Measurements from ENCODE around the gene TRIM8.

Gene TRIM8

DNA sequence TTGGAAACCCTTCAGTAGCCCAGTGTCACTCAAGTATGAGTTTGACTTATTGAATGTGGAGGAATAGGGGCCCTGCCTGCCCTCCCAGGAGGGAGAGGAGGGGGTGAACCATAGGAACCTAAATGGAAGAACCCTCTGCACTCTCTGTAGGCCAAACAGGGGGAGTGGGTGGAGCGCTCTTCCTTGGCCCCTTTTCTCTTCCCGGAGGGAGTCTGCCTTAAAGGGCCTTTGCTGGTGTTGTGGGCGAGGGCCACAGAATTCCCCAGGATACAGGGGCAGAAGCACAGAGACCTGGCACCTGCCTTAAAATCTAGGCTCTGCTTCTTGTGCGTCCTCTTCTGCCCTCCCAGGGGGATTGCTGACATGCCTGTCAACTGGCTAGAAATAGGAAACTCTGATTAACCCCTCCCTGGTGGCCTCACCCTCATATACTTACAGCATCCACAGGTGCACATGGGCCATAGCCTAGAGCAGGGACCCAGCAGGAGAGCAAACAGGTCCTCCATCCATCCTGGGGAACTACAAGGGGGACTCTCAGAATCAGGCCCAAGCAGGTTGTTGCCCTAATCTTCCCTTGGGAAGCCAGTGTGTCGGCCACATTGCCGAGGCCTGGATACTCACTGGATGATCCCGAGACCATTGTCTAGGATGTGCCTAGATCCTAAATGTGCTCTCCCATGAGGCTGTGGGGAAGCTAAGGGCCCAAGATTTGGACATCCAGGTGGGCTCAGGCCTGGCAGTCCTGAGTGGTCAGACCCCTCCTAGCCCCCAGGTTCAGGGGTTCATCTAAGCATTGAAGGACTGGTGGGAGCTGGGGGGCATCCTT is 3.4 kb downstream of the TRIM8 start:
- peak overlapping the region; percentile 49 for H3K9ac ChIP-seq (ENCODE audit: low read length)
- peak overlapping the region; percentile 96 for H3K27ac ChIP-seq (ENCODE audit: low read depth, low read length)
- peaks cover 63% of the 10 kb centered on the region for H3K4me1 ChIP-seq (ENCODE audit: insufficient read depth, low read length)
- H3K4me3 ChIP-seq (ENCODE audit: low read depth in 1 of 2, low read length in 2 of 2), result peak overlapping the region; percentile 53 to 99
- no peaks in the 10 kb centered on the region for H3K9me3 ChIP-seq (ENCODE audit: low read length)
- no peaks in the 10 kb centered on the region for H3K27me3 ChIP-seq (ENCODE audit: control insufficient read depth in 1 of 2, insufficient read depth in 2 of 2, low read length in 2 of 2)
- H3K36me3 ChIP-seq (ENCODE audit: insufficient read depth, low read length), result peaks cover 28% of the 10 kb centered on the region

DNA sequence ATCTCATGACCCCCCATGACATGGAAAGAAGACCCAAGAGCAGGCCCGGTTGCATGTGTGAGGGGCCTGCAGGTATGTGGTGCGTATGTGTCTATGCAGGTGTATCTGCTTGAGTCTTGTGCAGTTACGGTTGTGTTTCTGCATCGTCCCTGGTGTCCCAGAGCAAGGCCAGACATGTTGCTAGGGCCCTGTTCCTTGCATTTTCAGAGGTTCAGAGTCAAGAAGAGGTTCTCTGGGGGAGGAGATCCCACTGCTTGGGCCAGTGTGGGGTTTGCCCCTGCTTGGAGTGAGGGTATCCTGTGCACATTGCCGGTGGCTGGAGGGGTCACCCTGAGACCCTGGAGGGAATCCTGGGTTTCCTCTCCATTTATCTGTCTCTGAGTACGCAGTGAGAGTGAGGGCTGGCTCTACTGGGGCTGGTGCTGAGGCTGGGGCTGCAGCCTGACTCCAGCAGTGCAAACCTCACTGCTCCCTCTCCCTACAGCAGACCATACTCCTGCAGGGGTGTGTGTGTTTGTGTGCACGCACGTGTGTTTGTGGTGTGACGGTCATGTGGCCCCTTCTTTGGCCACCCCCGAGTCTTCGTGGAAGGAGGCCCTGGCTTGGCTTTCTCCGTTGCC is 4.1 kb downstream of the TRIM8 start:
- peak overlapping the region; percentile 49 for H3K9ac ChIP-seq (ENCODE audit: low read length)
- H3K27me3 ChIP-seq (ENCODE audit: control insufficient read depth in 1 of 2, insufficient read depth in 2 of 2, low read length in 2 of 2), result no peaks in the 10 kb centered on the region
- peak overlapping the region; percentile 0 to 99 for H3K4me3 ChIP-seq (ENCODE audit: low read depth in 1 of 2, low read length in 2 of 2)

DNA sequence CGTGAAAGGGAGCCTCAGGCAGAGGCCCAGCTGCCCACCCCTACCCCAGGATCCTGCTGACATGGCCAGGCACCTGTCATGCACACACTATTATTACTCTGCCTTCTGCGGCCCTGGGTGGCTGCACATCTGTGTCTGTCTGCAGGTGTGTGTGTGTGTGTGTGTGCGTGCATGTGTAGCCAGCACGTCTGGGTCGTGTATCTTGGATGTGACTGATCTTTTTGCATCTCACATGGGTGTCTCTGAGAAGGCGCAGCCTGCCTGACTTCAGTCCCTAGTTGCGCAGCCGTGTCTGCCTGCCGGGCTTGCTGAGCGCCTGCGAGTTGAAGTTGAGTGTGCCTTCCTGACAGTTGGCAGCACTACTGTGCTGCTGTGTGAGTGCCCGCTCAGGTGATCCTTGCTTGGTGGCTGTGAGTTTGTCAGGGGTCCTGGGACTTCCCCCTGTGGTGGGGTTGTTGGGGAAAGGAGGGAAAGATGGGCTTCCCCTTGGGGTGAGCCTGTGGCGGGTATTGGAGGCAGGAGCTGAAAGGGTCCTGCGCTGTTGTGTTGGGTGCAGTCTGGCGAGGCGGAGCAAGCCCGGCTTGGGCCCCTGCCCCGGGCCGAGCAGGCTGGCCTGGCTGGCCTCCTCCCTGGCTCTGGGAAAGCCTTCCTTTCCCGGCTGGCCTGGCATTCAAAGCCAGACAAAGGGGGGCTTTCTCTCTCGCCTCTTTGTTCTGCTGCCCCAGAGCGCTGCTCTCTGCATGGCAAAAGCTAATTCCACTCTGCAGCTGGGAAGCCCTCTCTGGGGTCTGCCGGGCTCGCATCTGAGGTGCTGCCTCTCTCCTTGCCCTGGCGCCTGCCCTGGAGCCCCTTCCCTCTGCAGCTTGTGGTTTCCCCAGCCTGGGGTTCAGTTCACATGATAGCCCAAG is 4.9 kb downstream of the TRIM8 start:
- Histone ChIP-seq H3K27me3 (ENCODE audit: control insufficient read depth in 1 of 2, insufficient read depth in 2 of 2, low read length in 2 of 2) (no peaks in the 10 kb centered on the region), H3K9ac (ENCODE audit: low read length) (peak overlapping the region; percentile 28), H3K4me3 (ENCODE audit: low read depth in 1 of 2, low read length in 2 of 2) (peak overlapping the region in 1 of 2 donors; percentile 99), H3K9me3 (ENCODE audit: low read length) (no peaks in the 10 kb centered on the region), H3K27ac (ENCODE audit: low read depth, low read length) (peak overlapping the region; percentile 74), H3K4me1 (ENCODE audit: insufficient read depth, low read length) (peaks cover 63% of the 10 kb centered on the region), H3K36me3 (ENCODE audit: insufficient read depth, low read length) (peaks cover 43% of the 10 kb centered on the region)

More for the DNA sequence above, 4.1 kb downstream of the TRIM8 start:
- H3K27ac ChIP-seq (ENCODE audit: low read depth, low read length), result peak overlapping the region; percentile 74
- H3K9me3 ChIP-seq (ENCODE audit: low read length), result no peaks in the 10 kb centered on the region
- H3K36me3 ChIP-seq (ENCODE audit: insufficient read depth, low read length), result peaks cover 35% of the 10 kb centered on the region
- H3K4me1 ChIP-seq (ENCODE audit: insufficient read depth, low read length), result peaks cover 63% of the 10 kb centered on the region

DNA sequence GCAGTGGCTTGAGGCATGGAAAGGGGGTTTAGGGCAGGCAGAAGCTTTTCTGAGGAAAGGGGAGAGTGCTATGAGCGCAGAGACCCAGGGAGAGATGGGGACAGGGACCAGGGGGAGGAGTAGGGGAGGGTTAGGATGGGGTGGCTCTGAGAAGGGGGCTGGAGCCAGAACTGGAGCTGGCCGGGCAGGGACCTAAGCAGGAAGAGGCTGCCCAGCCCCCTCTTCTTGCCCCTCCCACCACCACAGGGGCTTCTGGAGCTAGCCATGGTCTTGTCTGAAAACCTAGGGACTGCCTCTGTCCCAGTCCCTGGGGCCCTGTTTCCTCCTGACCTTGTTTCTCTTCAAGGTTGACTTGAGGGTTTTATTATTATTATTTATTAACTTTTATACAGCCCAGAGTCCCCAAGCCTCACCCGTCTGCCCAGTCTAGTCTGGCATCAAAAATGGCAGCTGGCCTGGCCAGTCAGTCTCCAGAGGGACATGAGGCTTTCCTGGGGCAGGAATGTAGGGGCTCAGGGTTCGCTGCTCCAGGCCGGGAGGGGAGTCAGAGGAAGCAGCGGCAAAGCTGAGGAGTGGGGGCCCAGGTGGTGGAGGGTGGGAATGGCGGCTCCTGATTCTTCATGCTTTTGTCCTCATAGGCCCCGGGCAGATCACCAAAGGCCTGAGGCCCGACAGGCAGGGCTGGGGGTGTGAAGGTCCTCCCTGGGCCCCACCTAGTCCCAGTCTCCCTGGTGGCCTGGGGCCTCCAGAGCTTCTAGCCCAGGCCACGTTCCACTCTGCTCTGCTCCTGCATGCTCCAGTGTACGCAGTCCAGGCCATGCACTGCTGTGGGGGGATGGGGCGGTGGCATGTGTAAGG is 5.7 kb downstream of the TRIM8 start:
- Histone ChIP-seq H3K4me3 (ENCODE audit: low read depth in 1 of 2, low read length in 2 of 2) (peak overlapping the region in 1 of 2 donors; percentile 99), H3K36me3 (ENCODE audit: insufficient read depth, low read length) (peaks cover 49% of the 10 kb centered on the region), H3K9me3 (ENCODE audit: low read length) (no peaks in the 10 kb centered on the region), H3K4me1 (ENCODE audit: insufficient read depth, low read length) (peaks cover 63% of the 10 kb centered on the region), H3K27me3 (ENCODE audit: control insufficient read depth in 1 of 2, insufficient read depth in 2 of 2, low read length in 2 of 2) (no peaks in the 10 kb centered on the region), H3K27ac (ENCODE audit: low read depth, low read length) (peak overlapping the region; percentile 74), H3K9ac (ENCODE audit: low read length) (peak overlapping the region; percentile 28)

DNA sequence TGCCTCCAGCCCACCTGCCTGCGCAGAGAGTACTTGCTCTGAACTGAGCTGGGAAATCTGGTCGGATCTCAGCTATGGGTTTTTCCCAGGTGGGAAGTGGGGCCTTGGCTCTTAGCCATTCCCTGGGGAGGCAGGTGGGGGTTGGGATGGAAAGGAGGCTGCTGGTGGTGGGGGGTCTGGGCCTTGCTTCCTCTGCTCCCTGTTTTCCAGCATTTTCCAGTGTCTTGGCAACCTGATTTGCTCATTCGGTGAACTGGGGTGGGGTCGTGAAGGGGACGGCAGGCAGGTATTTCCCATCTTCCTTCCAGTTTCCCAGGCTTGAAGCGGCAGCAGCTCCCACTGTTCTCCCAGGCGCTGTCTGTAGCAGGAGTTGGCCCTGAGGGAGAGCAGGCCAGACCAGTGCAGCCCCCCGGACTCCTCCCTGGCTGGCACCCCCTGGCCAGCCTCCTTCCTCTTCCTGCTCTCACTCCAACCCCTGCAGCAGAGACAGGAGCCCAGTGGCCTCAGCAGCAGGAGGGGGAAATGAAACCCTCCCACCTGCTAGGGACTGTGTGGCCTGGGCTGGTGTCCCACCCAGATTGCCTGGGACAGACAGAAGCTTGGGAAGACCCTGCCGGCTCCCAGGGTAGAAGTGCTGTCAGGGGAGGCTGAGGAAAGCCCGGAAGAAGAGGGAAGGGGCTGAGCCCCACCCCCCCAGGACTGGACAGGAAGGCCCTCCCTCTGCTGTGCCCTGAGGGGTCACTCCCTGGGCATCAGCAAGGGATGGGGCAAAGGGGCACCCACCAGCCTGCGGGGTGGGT is 6.6 kb downstream of the TRIM8 start:
- peak overlapping the region; percentile 27 for H3K27ac ChIP-seq (ENCODE audit: low read depth, low read length)
- no peak overlapping the region for H3K4me3 ChIP-seq (ENCODE audit: low read depth in 1 of 2, low read length in 2 of 2)
- peaks cover 63% of the 10 kb centered on the region for H3K4me1 ChIP-seq (ENCODE audit: insufficient read depth, low read length)
- no peak overlapping the region for H3K9ac ChIP-seq (ENCODE audit: low read length)
- no peaks in the 10 kb centered on the region for H3K27me3 ChIP-seq (ENCODE audit: control insufficient read depth in 1 of 2, insufficient read depth in 2 of 2, low read length in 2 of 2)
- no peaks in the 10 kb centered on the region for H3K9me3 ChIP-seq (ENCODE audit: low read length)
- peaks cover 57% of the 10 kb centered on the region for H3K36me3 ChIP-seq (ENCODE audit: insufficient read depth, low read length)

DNA sequence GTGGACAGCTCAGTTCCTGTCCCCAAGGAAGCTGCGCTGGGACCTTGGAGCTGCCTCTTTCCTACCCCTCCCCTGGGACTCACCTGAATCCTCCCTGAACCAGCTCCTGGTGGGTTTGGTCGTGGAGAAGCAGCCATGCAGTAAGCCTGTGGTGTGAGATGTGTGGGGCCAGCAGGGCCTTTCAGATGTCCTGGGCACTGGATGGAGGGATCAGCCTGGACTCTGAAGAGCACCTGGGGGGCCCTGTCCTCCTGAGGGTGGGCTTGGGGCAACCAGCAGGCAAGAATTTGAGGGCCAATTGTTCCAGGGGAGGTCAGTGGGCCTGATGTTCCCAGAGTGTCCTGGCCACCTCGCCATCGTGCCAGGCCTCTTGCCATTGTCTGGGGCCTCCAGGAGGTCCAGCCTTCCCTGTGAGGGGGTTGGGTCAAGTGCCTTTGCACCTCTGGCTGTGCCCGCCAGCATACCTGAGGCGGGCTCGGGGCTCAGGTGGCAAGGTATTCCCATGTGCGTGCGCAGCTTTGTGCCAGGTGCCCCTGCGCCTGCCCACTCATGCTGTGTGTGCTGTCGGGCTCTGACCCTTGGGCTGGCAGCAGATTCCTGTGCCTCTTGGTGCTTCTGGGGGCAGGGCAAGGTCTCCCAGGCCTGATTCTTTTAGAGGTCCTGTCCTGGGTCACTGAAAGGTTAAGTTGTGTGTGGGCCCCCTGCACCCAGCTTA is 7.3 kb downstream of the TRIM8 start:
- H3K4me3 ChIP-seq (ENCODE audit: low read depth in 1 of 2, low read length in 2 of 2), result no peak overlapping the region
- peaks cover 57% of the 10 kb centered on the region for H3K4me1 ChIP-seq (ENCODE audit: insufficient read depth, low read length)
- peaks cover 65% of the 10 kb centered on the region for H3K36me3 ChIP-seq (ENCODE audit: insufficient read depth, low read length)
- H3K9ac ChIP-seq (ENCODE audit: low read length), result no peak overlapping the region
- no peaks in the 10 kb centered on the region for H3K27me3 ChIP-seq (ENCODE audit: control insufficient read depth in 1 of 2, insufficient read depth in 2 of 2, low read length in 2 of 2)
- H3K27ac ChIP-seq (ENCODE audit: low read depth, low read length), result no peak overlapping the region
- H3K9me3 ChIP-seq (ENCODE audit: low read length), result no peaks in the 10 kb centered on the region

DNA sequence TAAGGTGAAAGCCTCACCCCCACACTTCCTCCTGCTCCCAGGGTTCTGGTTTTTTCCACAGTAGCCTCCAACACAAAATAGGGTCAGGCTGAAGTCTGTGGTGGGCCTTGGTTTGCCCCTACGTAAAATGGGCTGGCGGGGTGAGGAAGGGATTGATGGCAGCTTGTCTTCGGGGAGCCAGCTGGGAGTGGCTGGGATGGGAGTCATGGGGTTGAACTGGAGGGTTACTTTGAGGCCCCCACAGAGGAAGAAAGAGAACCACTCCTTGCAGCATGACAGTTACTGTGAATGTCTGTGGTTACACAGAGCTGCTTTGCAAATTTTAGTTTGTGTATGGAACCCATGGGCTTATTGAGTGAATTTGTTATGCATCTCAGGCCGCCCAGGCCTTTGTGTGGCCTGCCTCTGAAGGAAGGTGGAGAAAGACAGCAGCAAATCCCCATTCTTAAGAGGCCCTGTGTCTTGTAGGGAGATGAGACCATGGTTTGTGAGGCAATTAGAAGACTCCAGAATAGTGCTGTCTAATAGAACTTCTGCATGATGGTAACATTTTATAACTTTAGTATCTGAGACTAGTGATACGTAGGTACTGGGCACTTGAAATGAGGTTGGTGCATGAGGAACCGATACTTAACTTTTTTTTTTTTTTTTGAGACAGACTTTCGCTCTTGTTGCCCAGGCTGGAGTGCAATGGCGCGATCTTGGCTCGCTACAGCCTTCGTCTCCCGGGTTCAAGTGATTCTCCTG is 8.1 kb downstream of the TRIM8 start:
- H3K4me3 ChIP-seq (ENCODE audit: low read depth in 1 of 2, low read length in 2 of 2), result no peak overlapping the region
- H3K36me3 ChIP-seq (ENCODE audit: insufficient read depth, low read length), result peaks cover 71% of the 10 kb centered on the region
- H3K9ac ChIP-seq (ENCODE audit: low read length), result no peak overlapping the region
- H3K9me3 ChIP-seq (ENCODE audit: low read length), result no peaks in the 10 kb centered on the region
- no peak overlapping the region for H3K27ac ChIP-seq (ENCODE audit: low read depth, low read length)
- no peaks in the 10 kb centered on the region for H3K27me3 ChIP-seq (ENCODE audit: control insufficient read depth in 1 of 2, insufficient read depth in 2 of 2, low read length in 2 of 2)
- peaks cover 50% of the 10 kb centered on the region for H3K4me1 ChIP-seq (ENCODE audit: insufficient read depth, low read length)

DNA sequence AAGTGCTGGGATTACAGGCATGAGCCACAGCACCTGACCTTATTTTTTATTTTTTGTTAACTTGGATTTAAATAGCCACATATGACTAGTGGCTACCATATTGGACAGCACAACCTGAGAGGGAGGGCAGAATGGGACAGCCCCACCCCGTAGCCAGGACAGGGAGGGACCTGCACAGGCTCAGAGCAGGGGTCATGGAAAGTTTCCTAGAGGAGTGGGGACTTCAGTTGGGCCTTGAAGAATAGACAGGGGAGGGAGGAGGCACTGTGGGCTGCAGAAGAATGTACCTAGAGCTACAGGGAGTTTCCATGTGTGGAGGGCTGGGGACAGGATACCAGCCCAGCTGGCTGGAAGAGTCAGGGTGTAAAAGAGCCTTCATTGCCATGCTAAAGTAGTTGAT is 8.8 kb downstream of the TRIM8 start:
- no peak overlapping the region for H3K27ac ChIP-seq (ENCODE audit: low read depth, low read length)
- peaks cover 65% of the 10 kb centered on the region for H3K36me3 ChIP-seq (ENCODE audit: insufficient read depth, low read length)

DNA sequence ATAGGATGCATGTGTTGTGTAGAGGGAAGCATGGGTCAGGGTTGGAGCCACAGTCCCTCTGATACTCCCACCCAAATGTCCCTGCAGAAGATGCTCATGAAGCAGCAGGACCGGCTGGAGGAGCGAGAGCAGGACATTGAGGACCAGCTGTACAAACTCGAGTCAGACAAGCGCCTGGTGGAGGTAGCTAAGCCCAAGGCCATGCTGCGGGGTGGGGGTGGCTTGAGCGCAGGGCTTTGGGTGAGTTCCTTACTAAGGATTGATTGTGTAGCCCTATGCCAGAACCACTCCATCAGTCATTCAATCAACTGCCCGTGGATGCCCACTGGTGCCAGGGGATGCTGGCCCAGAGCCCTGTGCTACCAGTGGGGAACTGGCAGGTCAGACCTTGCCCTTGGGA is 10.3 kb downstream of the TRIM8 start:
- Histone ChIP-seq H3K27ac (ENCODE audit: low read depth, low read length) (no peak overlapping the region), H3K9ac (ENCODE audit: low read length) (no peak overlapping the region), H3K4me1 (ENCODE audit: insufficient read depth, low read length) (peaks cover 28% of the 10 kb centered on the region), H3K36me3 (ENCODE audit: insufficient read depth, low read length) (peaks cover 64% of the 10 kb centered on the region), H3K27me3 (ENCODE audit: control insufficient read depth in 1 of 2, insufficient read depth in 2 of 2, low read length in 2 of 2) (no peaks in the 10 kb centered on the region), H3K4me3 (ENCODE audit: low read depth in 1 of 2, low read length in 2 of 2) (no peak overlapping the region), H3K9me3 (ENCODE audit: low read length) (no peaks in the 10 kb centered on the region)

More for the DNA sequence above, 8.8 kb downstream of the TRIM8 start:
- Histone ChIP-seq H3K9me3 (ENCODE audit: low read length) (no peaks in the 10 kb centered on the region), H3K27me3 (ENCODE audit: control insufficient read depth in 1 of 2, insufficient read depth in 2 of 2, low read length in 2 of 2) (no peaks in the 10 kb centered on the region), H3K9ac (ENCODE audit: low read length) (no peak overlapping the region), H3K4me3 (ENCODE audit: low read depth in 1 of 2, low read length in 2 of 2) (no peak overlapping the region), H3K4me1 (ENCODE audit: insufficient read depth, low read length) (peaks cover 43% of the 10 kb centered on the region)
